Measurements from ENCODE around the gene CORO7. TPM values are rescaled to one million over a fixed set of nuclear protein-coding genes. Genes with fewer than 3 reads are reported as not detected.

Gene CORO7
- total RNA-seq, 1 donor = 17.7 TPM

GRCh38 chr16:4361944-4362311 is 54.5 kb downstream of the CORO7 start:
- no peaks in the 10 kb centered on the region for H3K4me1 ChIP-seq (ENCODE audit: insufficient read depth, low read length)
- H3K4me2 ChIP-seq (ENCODE audit: insufficient read depth, low read length) = no peak overlapping the region
- H3K79me2 ChIP-seq (ENCODE audit: insufficient read depth, low read length) = no peaks in the 10 kb centered on the region
- H2AFZ ChIP-seq (ENCODE audit: low read length) = no peak overlapping the region
- DNase-seq (ENCODE audit: insufficient read length, low spot score, missing footprints) = no peak
- H3K9me3 ChIP-seq (ENCODE audit: low read depth, low read length) = no peaks in the 10 kb centered on the region
- no peaks in the 10 kb centered on the region for H3K27me3 ChIP-seq (ENCODE audit: insufficient read depth, low read length)
- H3K27ac ChIP-seq (ENCODE audit: low read depth, low read length) = no peak overlapping the region
- H3K36me3 ChIP-seq (ENCODE audit: insufficient read depth, low read length) = no peaks in the 10 kb centered on the region
- no peaks in the 10 kb centered on the region for H4K20me1 ChIP-seq (ENCODE audit: insufficient read depth, low read length)
- H3K4me3 ChIP-seq (ENCODE audit: insufficient read depth, low read length) = no peak overlapping the region
- TF ChIP-seq CTCF (IDR thresholded peaks at IDR 0.05; ENCODE audit: extremely low read depth, low read depth, low read length) = no peak

- no peaks in the 10 kb centered on the region for H3K79me2 ChIP-seq (ENCODE audit: insufficient read depth, low read length)
- no peaks in the 10 kb centered on the region for H4K20me1 ChIP-seq (ENCODE audit: insufficient read depth, low read length)
- no peak for TF ChIP-seq CTCF (IDR thresholded peaks at IDR 0.05; ENCODE audit: extremely low read depth, low read depth, low read length)
- no peak overlapping the region for H3K4me2 ChIP-seq (ENCODE audit: insufficient read depth, low read length)
- H2AFZ ChIP-seq (ENCODE audit: low read length) = no peak overlapping the region
- H3K4me3 ChIP-seq (ENCODE audit: insufficient read depth, low read length) = no peak overlapping the region
- no peaks in the 10 kb centered on the region for H3K36me3 ChIP-seq (ENCODE audit: insufficient read depth, low read length)
- H3K27me3 ChIP-seq (ENCODE audit: insufficient read depth, low read length) = no peaks in the 10 kb centered on the region
- H3K27ac ChIP-seq (ENCODE audit: low read depth, low read length) = no peak overlapping the region
- no peaks in the 10 kb centered on the region for H3K9me3 ChIP-seq (ENCODE audit: low read depth, low read length)
- DNase-seq (ENCODE audit: insufficient read length, low spot score, missing footprints) = peak; percentile 85
- H3K4me1 ChIP-seq (ENCODE audit: insufficient read depth, low read length) = no peaks in the 10 kb centered on the region
These were observed 55.1 kb downstream of the CORO7 start for GRCh38 chr16:4361033-4361943.

- Histone ChIP-seq H3K4me3 (ENCODE audit: insufficient read depth, low read length) (no peak overlapping the region), H3K27ac (ENCODE audit: low read depth, low read length) (no peak overlapping the region), H2AFZ (ENCODE audit: low read length) (no peak overlapping the region), H3K36me3 (ENCODE audit: insufficient read depth, low read length) (no peaks in the 10 kb centered on the region), H3K79me2 (ENCODE audit: insufficient read depth, low read length) (no peaks in the 10 kb centered on the region), H4K20me1 (ENCODE audit: insufficient read depth, low read length) (no peaks in the 10 kb centered on the region), H3K27me3 (ENCODE audit: insufficient read depth, low read length) (no peaks in the 10 kb centered on the region), H3K9me3 (ENCODE audit: low read depth, low read length) (no peaks in the 10 kb centered on the region), H3K4me2 (ENCODE audit: insufficient read depth, low read length) (no peak overlapping the region), H3K4me1 (ENCODE audit: insufficient read depth, low read length) (no peaks in the 10 kb centered on the region)
- TF ChIP-seq CTCF (IDR thresholded peaks at IDR 0.05; ENCODE audit: extremely low read depth, low read depth, low read length) = no peak
- DNase-seq (ENCODE audit: insufficient read length, low spot score, missing footprints) = peak; percentile 87
These were observed 55.8 kb downstream of the CORO7 start for GRCh38 chr16:4360538-4361021.

- H3K4me2 ChIP-seq (ENCODE audit: insufficient read depth, low read length) = no peak overlapping the region
- no peaks in the 10 kb centered on the region for H3K27me3 ChIP-seq (ENCODE audit: insufficient read depth, low read length)
- no peak overlapping the region for H3K27ac ChIP-seq (ENCODE audit: low read depth, low read length)
- no peak overlapping the region for H2AFZ ChIP-seq (ENCODE audit: low read length)
- no peaks in the 10 kb centered on the region for H3K79me2 ChIP-seq (ENCODE audit: insufficient read depth, low read length)
- TF ChIP-seq CTCF (IDR thresholded peaks at IDR 0.05; ENCODE audit: extremely low read depth, low read depth, low read length) = no peak
- DNase-seq (ENCODE audit: insufficient read length, low spot score, missing footprints) = no peak
- no peaks in the 10 kb centered on the region for H3K9me3 ChIP-seq (ENCODE audit: low read depth, low read length)
- H3K4me1 ChIP-seq (ENCODE audit: insufficient read depth, low read length) = no peaks in the 10 kb centered on the region
- no peak overlapping the region for H3K4me3 ChIP-seq (ENCODE audit: insufficient read depth, low read length)
- H3K36me3 ChIP-seq (ENCODE audit: insufficient read depth, low read length) = no peaks in the 10 kb centered on the region
- no peaks in the 10 kb centered on the region for H4K20me1 ChIP-seq (ENCODE audit: insufficient read depth, low read length)
These were observed 56.5 kb downstream of the CORO7 start for GRCh38 chr16:4359914-4360313.
